Measurements from ENCODE around the gene EHD4. TPM values are rescaled to one million over a fixed set of nuclear protein-coding genes. Genes with fewer than 3 reads are reported as not detected.
A peak's percentile ranks its signal among the peaks of the same experiment; 100 is the strongest.

Gene EHD4
- polyA plus RNA-seq, 2 of the 4 experiments (the other 2 are of a cell fraction): 8.2 to 9.0 TPM

DNA sequence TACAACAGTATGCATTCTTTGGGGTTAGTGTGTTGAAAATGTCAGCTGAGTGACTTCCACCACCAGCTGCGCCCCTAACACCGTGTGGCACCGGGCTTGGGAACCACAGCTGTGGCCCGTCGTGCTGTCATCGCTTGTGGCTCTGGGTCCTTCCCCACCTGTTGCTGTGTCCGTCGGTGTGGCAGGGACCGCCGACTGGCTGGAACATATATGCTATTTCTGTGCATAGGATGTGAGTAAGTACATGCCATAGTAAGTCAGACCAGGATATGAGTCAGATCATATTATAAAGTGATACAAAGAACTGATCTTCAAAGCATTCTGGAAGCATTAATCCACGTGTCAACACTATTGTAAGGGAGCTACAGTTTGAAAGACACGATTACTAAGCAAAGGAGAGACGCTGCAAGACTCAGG, 31.9 kb downstream of the EHD4 start:
- ATAC-seq (peak; percentile 31 to 54; a peak in 3 of 6 replicates), FAIRE-seq (no peak), DNase-seq (ENCODE audit: low read depth in 1 of 2, low spot score in 1 of 2) (peak in 1 of 2 experiments; percentile 38)
- Histone ChIP-seq H3K4me1 (peaks cover 39% of the 10 kb centered on the region), H3K4me2 (peak overlapping the region; percentile 35; the same call in 2 of the 3 replicates), H3K4me3 (no peak overlapping the region), H3K27ac (peak overlapping the region in 1 of 2 experiments; percentile 67; a peak in 3 of 6 replicates), H3K9me3 (no peaks in the 10 kb centered on the region)
- 48% methylated on average over 13 of the region's 13 CpGs for WGBS (ENCODE audit: missing lambda C conversion rate)
- CTCF ChIA-PET: interaction anchor here (1.0 to 1.3 kb wide), 3 partner anchors 14 to 144 kb away, joined by 3 to 5 read pairs (median 3); partner anchors contain the start of gene EHD4
- POLR2A ChIA-PET: interaction anchor here (0.8 to 1.0 kb wide), 2 partner anchors 10 to 13 kb away, joined by 3 to 4 read pairs; no protein-coding TSS in a partner anchor
- TF ChIP-seq ZC3H11A (IDR thresholded peaks at IDR 0.05): no peak
- TF ChIP-seq CHD2 (IDR thresholded peaks at IDR 0.05; ENCODE audit: low read length, partially characterized antibody): no peak
- no peak for TF ChIP-seq CBX2 (IDR thresholded peaks at IDR 0.05; ENCODE audit: borderline replicate concordance, low read depth)
- no peak for TF ChIP-seq FOSB (CRISPR knock-in tag; IDR thresholded peaks at IDR 0.05)
- TF ChIP-seq, protein P1, sequence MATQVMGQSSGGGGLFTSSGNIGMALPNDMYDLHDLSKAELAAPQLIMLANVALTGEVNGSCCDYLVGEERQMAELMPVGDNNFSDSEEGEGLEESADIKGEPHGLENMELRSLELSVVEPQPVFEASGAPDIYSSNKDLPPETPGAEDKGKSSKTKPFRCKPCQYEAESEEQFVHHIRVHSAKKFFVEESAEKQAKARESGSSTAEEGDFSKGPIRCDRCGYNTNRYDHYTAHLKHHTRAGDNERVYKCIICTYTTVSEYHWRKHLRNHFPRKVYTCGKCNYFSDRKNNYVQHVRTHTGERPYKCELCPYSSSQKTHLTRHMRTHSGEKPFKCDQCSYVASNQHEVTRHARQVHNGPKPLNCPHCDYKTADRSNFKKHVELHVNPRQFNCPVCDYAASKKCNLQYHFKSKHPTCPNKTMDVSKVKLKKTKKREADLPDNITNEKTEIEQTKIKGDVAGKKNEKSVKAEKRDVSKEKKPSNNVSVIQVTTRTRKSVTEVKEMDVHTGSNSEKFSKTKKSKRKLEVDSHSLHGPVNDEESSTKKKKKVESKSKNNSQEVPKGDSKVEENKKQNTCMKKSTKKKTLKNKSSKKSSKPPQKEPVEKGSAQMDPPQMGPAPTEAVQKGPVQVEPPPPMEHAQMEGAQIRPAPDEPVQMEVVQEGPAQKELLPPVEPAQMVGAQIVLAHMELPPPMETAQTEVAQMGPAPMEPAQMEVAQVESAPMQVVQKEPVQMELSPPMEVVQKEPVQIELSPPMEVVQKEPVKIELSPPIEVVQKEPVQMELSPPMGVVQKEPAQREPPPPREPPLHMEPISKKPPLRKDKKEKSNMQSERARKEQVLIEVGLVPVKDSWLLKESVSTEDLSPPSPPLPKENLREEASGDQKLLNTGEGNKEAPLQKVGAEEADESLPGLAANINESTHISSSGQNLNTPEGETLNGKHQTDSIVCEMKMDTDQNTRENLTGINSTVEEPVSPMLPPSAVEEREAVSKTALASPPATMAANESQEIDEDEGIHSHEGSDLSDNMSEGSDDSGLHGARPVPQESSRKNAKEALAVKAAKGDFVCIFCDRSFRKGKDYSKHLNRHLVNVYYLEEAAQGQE (IDR thresholded peaks at IDR 0.05): no peak
- no peak for TF ChIP-seq HOXB5 (CRISPR knock-in tag; IDR thresholded peaks at IDR 0.05)
- TF ChIP-seq RARB (CRISPR knock-in tag; IDR thresholded peaks at IDR 0.05): no peak
- TF ChIP-seq, protein P2, sequence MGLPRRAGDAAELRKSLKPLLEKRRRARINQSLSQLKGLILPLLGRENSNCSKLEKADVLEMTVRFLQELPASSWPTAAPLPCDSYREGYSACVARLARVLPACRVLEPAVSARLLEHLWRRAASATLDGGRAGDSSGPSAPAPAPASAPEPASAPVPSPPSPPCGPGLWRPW (IDR thresholded peaks at IDR 0.05): no peak
- TF ChIP-seq ZNF302 (CRISPR knock-in tag; IDR thresholded peaks at IDR 0.05): no peak
- no peak for TF ChIP-seq GATA3 (IDR thresholded peaks at IDR 0.05; ENCODE audit: borderline replicate concordance)
- no peak for TF ChIP-seq MAZ (IDR thresholded peaks at IDR 0.05; ENCODE audit: borderline replicate concordance, low read depth, low read length)
- no peak for TF ChIP-seq MYC (IDR thresholded peaks at IDR 0.05; ENCODE audit: borderline replicate concordance, low read length)
- TF ChIP-seq, protein P3, sequence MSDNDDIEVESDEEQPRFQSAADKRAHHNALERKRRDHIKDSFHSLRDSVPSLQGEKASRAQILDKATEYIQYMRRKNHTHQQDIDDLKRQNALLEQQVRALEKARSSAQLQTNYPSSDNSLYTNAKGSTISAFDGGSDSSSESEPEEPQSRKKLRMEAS (IDR thresholded peaks at IDR 0.05): peak; percentile 24; the same call in 1 of the 2 replicates
- TF ChIP-seq RFX5 (IDR thresholded peaks at IDR 0.05): no peak
- TF ChIP-seq, protein P4, sequence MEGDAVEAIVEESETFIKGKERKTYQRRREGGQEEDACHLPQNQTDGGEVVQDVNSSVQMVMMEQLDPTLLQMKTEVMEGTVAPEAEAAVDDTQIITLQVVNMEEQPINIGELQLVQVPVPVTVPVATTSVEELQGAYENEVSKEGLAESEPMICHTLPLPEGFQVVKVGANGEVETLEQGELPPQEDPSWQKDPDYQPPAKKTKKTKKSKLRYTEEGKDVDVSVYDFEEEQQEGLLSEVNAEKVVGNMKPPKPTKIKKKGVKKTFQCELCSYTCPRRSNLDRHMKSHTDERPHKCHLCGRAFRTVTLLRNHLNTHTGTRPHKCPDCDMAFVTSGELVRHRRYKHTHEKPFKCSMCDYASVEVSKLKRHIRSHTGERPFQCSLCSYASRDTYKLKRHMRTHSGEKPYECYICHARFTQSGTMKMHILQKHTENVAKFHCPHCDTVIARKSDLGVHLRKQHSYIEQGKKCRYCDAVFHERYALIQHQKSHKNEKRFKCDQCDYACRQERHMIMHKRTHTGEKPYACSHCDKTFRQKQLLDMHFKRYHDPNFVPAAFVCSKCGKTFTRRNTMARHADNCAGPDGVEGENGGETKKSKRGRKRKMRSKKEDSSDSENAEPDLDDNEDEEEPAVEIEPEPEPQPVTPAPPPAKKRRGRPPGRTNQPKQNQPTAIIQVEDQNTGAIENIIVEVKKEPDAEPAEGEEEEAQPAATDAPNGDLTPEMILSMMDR (IDR thresholded peaks at IDR 0.05): no peak
- TF ChIP-seq NR3C1 (IDR thresholded peaks at IDR 0.05): no peak
- TF ChIP-seq HOXA7 (CRISPR knock-in tag; IDR thresholded peaks at IDR 0.05): no peak
- TF ChIP-seq, protein P5, sequence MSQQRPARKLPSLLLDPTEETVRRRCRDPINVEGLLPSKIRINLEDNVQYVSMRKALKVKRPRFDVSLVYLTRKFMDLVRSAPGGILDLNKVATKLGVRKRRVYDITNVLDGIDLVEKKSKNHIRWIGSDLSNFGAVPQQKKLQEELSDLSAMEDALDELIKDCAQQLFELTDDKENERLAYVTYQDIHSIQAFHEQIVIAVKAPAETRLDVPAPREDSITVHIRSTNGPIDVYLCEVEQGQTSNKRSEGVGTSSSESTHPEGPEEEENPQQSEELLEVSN (IDR thresholded peaks at IDR 0.05; ENCODE audit: borderline replicate concordance, low read depth): no peak
- TF ChIP-seq, protein P6, sequence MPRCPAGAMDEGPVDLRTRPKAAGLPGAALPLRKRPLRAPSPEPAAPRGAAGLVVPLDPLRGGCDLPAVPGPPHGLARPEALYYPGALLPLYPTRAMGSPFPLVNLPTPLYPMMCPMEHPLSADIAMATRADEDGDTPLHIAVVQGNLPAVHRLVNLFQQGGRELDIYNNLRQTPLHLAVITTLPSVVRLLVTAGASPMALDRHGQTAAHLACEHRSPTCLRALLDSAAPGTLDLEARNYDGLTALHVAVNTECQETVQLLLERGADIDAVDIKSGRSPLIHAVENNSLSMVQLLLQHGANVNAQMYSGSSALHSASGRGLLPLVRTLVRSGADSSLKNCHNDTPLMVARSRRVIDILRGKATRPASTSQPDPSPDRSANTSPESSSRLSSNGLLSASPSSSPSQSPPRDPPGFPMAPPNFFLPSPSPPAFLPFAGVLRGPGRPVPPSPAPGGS (IDR thresholded peaks at IDR 0.05): no peak
- no peak for TF ChIP-seq EHMT2 (IDR thresholded peaks at IDR 0.05; ENCODE audit: low read depth)
- TF ChIP-seq, protein P7, sequence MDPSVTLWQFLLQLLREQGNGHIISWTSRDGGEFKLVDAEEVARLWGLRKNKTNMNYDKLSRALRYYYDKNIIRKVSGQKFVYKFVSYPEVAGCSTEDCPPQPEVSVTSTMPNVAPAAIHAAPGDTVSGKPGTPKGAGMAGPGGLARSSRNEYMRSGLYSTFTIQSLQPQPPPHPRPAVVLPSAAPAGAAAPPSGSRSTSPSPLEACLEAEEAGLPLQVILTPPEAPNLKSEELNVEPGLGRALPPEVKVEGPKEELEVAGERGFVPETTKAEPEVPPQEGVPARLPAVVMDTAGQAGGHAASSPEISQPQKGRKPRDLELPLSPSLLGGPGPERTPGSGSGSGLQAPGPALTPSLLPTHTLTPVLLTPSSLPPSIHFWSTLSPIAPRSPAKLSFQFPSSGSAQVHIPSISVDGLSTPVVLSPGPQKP (IDR thresholded peaks at IDR 0.05; ENCODE audit: low read depth, low read length): no peak
- TF ChIP-seq PHF8 (IDR thresholded peaks at IDR 0.05; ENCODE audit: borderline replicate concordance, low read depth): no peak
- no peak for TF ChIP-seq ZFP36 (IDR thresholded peaks at IDR 0.05; ENCODE audit: borderline replicate concordance, partially characterized antibody)
- TF ChIP-seq, protein P8, sequence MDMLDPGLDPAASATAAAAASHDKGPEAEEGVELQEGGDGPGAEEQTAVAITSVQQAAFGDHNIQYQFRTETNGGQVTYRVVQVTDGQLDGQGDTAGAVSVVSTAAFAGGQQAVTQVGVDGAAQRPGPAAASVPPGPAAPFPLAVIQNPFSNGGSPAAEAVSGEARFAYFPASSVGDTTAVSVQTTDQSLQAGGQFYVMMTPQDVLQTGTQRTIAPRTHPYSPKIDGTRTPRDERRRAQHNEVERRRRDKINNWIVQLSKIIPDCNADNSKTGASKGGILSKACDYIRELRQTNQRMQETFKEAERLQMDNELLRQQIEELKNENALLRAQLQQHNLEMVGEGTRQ (IDR thresholded peaks at IDR 0.05): no peak
- 0 out of 2 replicates have a peak, but pooled peaks have one; percentile 32 for TF ChIP-seq JUNB (IDR thresholded peaks at IDR 0.05)
- TF ChIP-seq FOSL2 (IDR thresholded peaks at IDR 0.05): no peak
- peak; percentile 63 for TF ChIP-seq FOSL2 (CRISPR knock-in tag; IDR thresholded peaks at IDR 0.05)

All from A549 (cell line).